ENCODE data around the gene NDUFB6.
A peak's percentile ranks its signal among the peaks of the same experiment; 100 is the strongest.

NDUFB6 gene

DNA sequence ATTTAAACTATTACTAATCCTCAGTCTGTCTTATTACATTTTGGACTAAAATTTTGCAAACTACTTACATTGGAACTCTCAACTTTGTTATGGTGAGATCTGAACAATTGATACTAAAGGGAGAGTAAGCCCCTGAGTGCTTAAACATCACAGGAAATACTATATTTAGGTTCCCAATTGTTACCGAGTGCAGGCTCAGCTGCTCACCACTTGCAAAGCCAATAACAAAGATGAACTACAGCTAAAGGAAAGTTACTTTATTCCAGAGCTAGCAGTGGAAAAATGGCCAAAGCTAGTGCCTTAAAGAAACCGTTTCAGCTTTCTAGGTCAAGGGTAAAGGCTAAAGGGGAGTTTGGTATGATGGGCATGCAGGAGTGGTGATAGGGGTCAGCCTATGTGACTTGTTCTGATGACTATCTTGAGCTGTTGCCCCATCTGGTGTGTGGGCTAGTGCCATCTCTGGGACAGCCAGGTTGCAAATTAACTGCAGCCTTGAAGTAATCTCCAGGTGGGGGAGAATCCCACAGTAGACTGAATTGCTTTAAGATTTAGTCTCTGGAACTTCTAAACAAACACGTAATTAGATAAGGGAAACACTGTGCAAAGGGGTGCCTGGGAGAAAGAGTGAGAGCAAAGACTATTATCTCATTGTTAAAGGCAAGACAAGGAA is 7.8 kb upstream of the NDUFB6 start:
- no peak overlapping the region for H3K4me3 ChIP-seq (ENCODE audit: low read depth, low read length)
- TF ChIP-seq, protein P1, sequence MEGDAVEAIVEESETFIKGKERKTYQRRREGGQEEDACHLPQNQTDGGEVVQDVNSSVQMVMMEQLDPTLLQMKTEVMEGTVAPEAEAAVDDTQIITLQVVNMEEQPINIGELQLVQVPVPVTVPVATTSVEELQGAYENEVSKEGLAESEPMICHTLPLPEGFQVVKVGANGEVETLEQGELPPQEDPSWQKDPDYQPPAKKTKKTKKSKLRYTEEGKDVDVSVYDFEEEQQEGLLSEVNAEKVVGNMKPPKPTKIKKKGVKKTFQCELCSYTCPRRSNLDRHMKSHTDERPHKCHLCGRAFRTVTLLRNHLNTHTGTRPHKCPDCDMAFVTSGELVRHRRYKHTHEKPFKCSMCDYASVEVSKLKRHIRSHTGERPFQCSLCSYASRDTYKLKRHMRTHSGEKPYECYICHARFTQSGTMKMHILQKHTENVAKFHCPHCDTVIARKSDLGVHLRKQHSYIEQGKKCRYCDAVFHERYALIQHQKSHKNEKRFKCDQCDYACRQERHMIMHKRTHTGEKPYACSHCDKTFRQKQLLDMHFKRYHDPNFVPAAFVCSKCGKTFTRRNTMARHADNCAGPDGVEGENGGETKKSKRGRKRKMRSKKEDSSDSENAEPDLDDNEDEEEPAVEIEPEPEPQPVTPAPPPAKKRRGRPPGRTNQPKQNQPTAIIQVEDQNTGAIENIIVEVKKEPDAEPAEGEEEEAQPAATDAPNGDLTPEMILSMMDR (IDR thresholded peaks at IDR 0.05; ENCODE audit: control insufficient read depth, extremely low read depth, insufficient read depth), result no peak
- DNase-seq (ENCODE audit: low read depth), result no peak

DNA sequence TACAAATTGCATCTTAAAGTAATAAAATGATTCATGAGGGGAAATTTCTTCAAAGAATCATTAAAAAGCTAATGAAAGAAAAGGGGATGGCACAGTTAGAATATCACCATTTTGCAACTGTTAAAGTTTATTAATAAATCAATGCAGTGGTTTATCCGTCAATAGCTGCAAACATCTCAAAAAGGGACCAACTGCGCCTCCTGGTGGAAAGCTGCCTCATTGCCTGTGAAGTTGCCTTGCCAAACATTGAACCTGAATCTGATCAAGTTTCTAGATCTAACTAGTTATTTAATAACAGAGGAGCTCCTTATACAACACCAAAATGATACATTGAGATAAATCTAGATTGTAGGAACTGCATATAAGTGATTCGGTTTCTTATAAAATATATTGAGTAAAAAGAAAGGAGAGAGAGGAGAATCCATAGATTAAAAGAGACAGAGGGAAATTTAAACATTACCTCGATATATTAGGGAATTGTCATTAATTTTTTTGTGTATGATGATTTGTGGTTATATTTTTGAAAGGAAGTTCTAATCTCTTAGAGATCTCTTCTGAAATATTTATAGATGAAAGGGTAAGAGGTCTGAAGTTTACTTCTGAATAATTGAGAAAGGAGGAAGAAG is 6.9 kb upstream of the NDUFB6 start:
- TF ChIP-seq, protein P1 (IDR thresholded peaks at IDR 0.05; ENCODE audit: control insufficient read depth, extremely low read depth, insufficient read depth), result peak; percentile 91
- H3K4me3 ChIP-seq (ENCODE audit: low read depth, low read length), result no peak overlapping the region
- DNase-seq (ENCODE audit: low read depth), result no peak

DNA sequence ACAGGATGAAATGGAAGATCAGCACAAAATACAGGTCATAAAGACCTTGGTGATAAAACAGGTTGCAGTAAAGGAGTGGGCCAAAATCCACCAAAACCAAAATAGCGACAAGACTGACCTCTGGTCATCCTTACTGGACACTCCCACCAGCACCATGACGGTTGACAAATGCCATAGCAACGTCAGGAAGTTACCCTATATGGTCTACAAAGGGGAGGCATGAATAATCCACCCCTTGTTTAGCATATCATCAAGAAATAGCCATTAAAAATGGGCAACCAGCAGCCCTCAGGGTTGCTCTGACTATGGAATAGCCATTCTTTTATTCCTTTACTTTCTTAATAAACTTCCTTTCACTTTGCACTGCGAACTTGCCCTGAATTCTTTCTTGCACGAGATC is 6.0 kb upstream of the NDUFB6 start:
- TF ChIP-seq, protein P1 (IDR thresholded peaks at IDR 0.05; ENCODE audit: control insufficient read depth, extremely low read depth, insufficient read depth), result no peak
- no peak overlapping the region for H3K4me3 ChIP-seq (ENCODE audit: low read depth, low read length)
- DNase-seq (ENCODE audit: low read depth), result no peak

DNA sequence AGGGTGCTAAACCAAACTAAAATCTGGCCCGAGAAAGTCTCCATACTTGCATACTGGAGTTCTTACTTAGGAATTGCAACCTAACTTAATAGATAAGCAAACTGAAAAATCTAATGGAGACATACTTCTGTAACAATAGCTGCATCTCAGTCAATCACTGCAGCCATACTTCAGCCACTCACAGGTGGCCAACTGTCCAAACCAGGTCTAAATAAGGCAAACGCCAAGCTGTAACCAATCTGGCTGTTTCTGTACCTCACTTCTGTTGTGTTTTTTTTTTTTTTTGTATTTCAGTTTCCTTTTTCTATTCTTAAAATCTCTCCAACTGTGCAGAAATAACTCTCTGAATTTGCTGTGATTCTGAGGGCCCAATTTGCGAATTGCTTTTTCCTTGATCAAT is 4.4 kb upstream of the NDUFB6 start:
- no peak for DNase-seq (ENCODE audit: low read depth)
- H3K4me3 ChIP-seq (ENCODE audit: low read depth, low read length), result no peak overlapping the region
- TF ChIP-seq, protein P1 (IDR thresholded peaks at IDR 0.05; ENCODE audit: control insufficient read depth, extremely low read depth, insufficient read depth), result no peak

DNA sequence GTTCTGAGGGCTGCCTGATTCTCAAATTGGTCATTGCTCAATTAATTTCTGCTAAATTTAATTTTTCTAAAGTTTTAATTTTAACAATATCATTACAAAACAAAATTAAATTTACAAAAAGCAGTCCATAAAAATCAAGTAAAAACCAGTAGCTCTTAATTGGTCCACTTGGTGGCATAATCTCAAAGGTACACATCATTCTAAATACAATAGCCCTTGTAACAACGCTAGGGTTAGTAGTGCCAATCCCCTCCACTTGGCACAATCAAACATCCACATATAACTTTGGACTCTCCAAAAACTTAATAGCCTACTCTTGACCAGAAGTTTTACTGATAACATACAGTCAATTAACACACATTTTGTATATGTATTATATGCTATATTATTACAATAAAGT is 1.9 kb upstream of the NDUFB6 start:
- TF ChIP-seq, protein P1 (IDR thresholded peaks at IDR 0.05; ENCODE audit: control insufficient read depth, extremely low read depth, insufficient read depth), result no peak
- no peak overlapping the region for H3K4me3 ChIP-seq (ENCODE audit: low read depth, low read length)
- no peak for DNase-seq (ENCODE audit: low read depth)

DNA sequence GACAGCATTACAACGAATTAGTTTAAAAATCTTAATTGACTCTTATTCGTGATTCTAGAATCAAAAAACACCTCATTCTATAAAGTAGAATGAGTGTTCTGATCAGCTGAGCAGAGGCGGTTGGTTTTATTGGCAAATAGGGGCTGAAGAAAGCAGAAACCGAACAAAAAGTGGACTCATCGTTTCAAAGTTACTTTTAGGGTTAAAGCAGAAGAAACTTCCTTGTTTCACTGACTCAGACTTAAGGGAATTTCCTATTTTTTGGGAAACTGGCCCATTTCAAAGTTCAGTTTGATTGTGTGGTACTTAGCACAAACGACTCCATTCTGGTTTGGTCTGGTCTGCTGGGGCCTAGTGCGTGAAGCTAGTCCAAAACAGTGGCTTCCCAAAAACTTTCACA is 862 bp upstream of the NDUFB6 start:
- TF ChIP-seq, protein P1 (IDR thresholded peaks at IDR 0.05; ENCODE audit: control insufficient read depth, extremely low read depth, insufficient read depth), result no peak
- DNase-seq (ENCODE audit: low read depth), result no peak
- H3K4me3 ChIP-seq (ENCODE audit: low read depth, low read length), result peak overlapping the region; percentile 99

Measured in LNCaP clone FGC (cell line).